MV-4-11 (cell line): ENCODE measurements around the gene ATP1A2.

Experiments
- DNase-seq: peaks from one replicate; lab custom pipeline; 2025; lab: John Stamatoyannopoulos, UW

The ATP1A2 gene

GRCh38 chr1:160085686-160086455, 29.7 kb upstream of the ATP1A2 start:
- DNase-seq = peak; percentile 65

DNA sequence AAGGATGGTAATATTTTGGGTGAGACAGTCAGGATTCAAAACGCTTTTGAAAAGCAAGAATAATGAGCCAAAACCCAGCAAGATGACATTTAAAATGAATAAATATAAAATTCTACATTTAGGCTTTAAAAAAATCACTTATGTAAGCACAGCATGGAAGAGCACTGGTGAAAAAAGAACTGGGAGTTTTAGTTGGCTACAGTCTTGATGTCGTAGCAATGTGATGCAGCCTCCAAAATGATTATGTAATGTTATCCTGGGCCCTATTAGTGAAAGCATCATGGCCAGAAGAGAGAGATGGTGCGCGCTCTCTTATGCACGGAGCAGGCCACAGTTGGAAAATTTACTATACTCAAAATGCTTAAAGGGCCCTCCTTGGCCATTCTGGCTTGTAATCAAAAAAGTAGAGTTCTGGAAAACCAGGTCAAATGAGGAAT, 29.1 kb upstream of the ATP1A2 start:
- no peak for DNase-seq

GRCh38 chr1:160087118-160087662, 28.4 kb upstream of the ATP1A2 start:
- no peak for DNase-seq

DNA sequence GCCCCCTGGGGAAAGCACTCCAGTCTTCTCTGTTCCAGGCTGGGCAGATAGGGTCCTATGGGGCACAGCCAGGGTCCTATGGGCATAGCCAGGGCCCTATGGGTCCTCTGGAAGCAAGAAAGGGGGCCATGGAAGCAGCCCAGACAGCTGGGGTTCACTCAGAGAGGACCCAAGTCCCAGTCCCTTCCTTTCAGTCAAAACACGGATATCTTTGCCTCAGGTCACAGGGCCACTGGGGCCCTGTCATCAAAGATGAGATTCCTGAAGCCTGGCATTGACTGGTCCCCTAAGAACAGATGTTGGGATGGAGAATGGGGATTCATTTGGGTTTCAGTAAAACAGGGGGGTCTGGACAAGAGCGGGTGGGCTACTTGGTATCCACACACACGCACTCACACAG, 25.7 kb upstream of the ATP1A2 start:
- DNase-seq = no peak

DNA sequence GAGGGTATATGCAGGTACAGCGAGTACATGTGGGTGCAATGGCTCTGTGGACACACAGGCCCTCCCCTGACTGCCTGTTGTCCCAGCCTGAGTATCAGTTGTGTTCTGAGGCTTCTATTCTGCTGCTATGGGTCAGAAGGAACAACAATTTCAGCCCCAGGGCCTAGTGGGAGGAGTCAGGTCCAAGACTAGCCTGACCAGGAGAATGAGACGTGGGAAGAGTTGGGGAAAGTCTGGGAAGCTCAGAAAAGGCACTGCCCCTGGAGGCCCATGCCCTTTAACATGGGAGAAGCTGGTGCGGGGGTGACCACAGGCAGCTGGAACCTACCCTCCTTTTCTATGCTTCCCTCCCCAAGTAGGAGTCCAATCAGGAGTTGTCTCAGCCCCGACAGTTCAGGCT, 24.8 kb upstream of the ATP1A2 start:
- no peak for DNase-seq

DNA sequence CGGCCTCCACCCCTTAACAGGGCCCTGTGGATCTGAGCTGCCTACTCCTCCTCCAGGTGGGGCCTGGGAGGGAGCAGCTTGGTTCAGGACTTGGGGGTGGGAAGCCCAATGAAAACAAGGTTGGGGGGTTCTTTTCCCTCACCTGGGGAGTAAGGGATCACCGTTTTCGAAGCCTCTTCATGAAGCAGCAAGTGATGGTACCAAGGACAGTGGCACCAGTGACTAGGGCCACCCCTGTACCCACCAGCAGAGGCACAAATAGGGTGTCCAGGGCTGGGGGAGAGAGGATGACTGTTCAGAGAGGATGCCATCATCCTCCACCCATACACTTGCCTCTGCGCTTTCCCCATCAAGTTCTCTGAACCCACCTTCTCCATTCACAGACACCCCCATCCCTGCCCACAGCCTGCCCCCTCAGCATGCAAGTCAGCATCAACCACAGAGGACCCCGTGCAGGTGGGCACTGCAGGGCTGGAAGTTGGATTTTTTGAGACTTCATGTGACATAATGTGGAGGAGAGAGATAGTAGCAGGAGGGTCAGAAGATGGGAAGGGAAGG, 23.8 kb upstream of the ATP1A2 start:
- no peak for DNase-seq

DNA sequence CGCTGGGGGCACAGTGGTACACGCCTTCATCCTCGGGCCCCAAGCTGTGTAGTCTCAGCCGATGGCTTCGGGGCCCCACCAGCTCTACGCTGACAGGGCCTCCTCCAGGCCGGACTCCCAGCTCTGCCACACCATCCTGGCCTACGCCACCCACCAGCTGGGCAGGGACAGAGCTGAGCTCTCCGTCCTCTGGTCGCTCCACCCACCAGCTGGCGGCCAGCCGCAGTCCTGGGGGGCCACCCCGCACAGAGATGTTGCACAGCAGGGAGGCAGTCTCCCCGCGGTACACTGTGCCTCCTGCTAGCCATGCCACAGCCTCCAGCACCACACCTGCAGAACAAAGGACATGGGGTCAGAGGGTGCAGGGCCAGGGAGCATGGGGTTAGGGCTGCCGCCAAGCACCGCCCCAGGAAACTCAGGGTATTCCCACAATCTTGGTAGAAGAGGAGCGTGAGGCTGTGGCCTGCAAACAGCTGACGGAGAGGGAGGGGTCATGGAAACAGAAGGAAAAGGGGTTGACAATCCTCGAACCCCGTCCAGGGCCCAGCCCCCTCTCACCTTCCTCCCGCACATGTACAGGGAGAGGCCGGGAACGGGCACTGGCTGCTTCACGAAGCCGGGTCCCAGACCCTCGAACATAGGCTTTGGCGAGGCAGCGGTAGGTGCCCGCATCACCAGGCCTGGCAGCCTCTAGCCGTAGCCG, 23.0 kb upstream of the ATP1A2 start:
- DNase-seq = no peak

DNA sequence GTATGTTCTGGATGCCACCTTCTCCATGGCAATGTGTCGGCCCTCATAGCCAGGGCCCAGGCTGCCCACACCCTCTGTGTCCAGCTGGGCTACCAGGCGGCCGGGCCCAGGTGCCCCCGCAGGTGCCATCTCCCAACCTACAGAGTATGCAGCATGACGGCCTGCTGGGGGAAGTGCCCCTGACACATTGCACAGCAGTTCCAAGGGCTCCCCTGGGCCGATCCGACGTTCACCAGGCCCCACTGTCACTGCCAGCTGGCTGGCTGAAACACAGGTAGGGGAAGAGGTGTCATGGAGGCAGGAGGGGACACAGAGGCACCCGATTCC, 22.5 kb upstream of the ATP1A2 start:
- no peak for DNase-seq

DNA sequence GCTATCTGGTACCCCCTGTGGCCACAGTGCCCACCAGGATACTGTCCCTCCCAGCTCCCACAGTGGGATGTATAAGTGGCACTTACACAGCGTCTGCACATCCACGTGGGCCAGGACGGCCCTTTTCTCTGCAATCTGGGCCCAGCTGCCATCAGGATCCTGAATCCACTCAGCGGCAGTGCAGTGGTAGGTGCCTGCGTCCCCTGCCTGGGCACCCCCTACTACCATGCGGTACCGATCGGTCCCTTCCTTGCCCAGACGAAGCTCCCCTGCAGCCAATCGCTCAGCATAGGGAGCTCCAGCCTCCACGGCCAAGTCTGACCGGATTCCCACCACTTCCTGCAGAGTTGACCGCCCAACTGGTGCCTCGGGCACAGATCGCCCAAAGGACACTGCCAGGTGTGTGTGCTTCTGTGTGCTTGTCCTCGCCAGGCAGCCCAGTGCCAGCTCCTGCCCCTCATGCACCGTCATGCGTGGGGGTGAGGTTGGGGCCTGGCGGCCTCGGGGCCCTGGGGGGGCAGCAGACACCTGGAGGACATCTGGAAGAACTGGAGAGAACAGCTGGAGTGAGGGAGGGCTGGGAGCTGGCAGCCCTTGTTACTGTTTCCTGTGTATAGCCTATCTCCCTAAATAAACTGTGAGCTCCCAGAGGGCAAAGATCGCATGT, 21.8 kb upstream of the ATP1A2 start:
- no peak for DNase-seq

GRCh38 chr1:160094291-160094625, 21.3 kb upstream of the ATP1A2 start:
- no peak for DNase-seq

- DNase-seq = no peak
Observed at GRCh38 chr1:160094806-160095205, 20.8 kb upstream of the ATP1A2 start.

DNA sequence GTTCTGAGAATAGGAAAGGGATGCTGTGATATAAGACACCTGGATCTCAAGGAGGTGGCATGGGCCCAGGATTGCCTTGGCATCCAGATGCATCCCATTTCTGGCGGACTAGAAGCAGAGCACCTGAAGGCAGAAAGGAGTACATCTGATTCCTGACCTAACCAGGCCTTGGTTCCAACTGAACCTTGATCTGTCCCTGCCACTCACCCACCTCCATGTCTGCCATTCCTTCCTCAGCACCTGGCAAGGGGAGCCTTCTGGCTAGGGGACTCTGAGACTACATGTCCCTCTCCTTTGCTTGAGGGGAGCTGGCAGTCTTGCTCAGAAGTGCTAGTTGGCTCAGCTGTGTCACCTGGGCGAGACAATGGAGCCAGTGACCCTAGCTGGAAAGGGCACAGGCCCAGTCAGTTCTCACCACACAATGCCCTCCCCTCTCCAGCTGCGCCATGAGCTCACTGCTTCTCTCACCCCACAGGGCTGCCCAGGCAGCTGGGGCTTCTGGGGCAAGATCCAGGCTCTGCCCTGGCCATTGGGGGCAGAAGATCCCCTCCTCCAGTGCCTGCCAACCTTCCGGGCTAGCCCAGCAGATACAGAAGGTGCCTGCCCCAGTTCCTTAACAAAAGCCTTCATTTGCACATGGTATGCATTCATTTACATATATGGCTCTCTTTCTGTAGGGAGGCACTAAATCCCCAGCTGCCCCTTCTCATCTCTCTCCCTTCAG, 20.0 kb upstream of the ATP1A2 start:
- DNase-seq = no peak

- peak; percentile 18 for DNase-seq
Observed at GRCh38 chr1:160096274-160097116, 19.1 kb upstream of the ATP1A2 start.

GRCh38 chr1:160097151-160097910, 18.2 kb upstream of the ATP1A2 start:
- DNase-seq = no peak

- peak; percentile 44 for DNase-seq
Observed at GRCh38 chr1:160097911-160098851, 17.4 kb upstream of the ATP1A2 start, which contains the start of gene IGSF8. TSS of gene IGSF8 (minus strand) at chr1:160098619. CDS start at chr1:160098472, 147 bp downstream.

- peak; percentile 84 for DNase-seq
Observed at GRCh38 chr1:160098852-160099561, 16.6 kb upstream of the ATP1A2 start.

GRCh38 chr1:160099716-160100375, 15.7 kb upstream of the ATP1A2 start:
- DNase-seq = no peak
